MM.1S (cell line): ENCODE data around the gene FAM216A.

Source experiments
- DNase-seq: peaks from one replicate; pipeline ENCODE4 v3.0.0-alpha.2; 2015
- H2AFZ ChIP-seq: fragments of 300-600 bp; sonication (generic); 2 replicates; pipeline ENCODE4 v1.6.0; 2016; ENCODE audit warnings: antibody characterized with exemption, low read length
- H3F3A ChIP-seq: fragments of 300-600 bp; sonication (generic); 2 replicates; pipeline ENCODE4 v1.6.1; 2016; ENCODE audit warnings: mild to moderate bottlenecking, antibody characterized with exemption, low read length, moderate library complexity, mixed read lengths; ENCODE audit not compliant: insufficient read depth
- H3K27ac ChIP-seq: fragments of 300-600 bp; sonication (generic); 2 replicates; pipeline ENCODE4 v1.5.1; 2016; ENCODE audit warnings: mild to moderate bottlenecking, low read length
- H3K27me3 ChIP-seq: fragments of 300-600 bp; sonication (generic); replicated peaks from 2 replicates; pipeline ENCODE4 v1.6.0; 2016; ENCODE audit warnings: low read length; ENCODE audit not compliant: insufficient read depth
- H3K36me3 ChIP-seq: fragments of 300-600 bp; sonication (generic); replicated peaks from 2 replicates; pipeline ENCODE4 v1.6.1; 2016; ENCODE audit warnings: mild to moderate bottlenecking, low read length, mixed read lengths; ENCODE audit not compliant: insufficient read depth
- H3K4me1 ChIP-seq: fragments of 300-600 bp; sonication (generic); 2 replicates; pipeline ENCODE4 v1.6.1; 2016; ENCODE audit warnings: low read length, mixed read lengths
- H3K4me2 ChIP-seq: fragments of 300-600 bp; sonication (generic); 2 replicates; pipeline ENCODE4 v1.6.0; 2016; ENCODE audit warnings: low read depth, low read length
- H3K4me3 ChIP-seq: fragments of 300-600 bp; sonication (generic); 2 replicates; pipeline ENCODE4 v1.5.1; 2016; ENCODE audit warnings: low read length, mixed read lengths
- H3K79me2 ChIP-seq: fragments of 300-600 bp; sonication (generic); 2 replicates; pipeline ENCODE4 v1.6.1; 2016; ENCODE audit warnings: mixed run types, low read length, mixed read lengths
- H3K9ac ChIP-seq: fragments of 300-600 bp; sonication (generic); 2 replicates; pipeline ENCODE4 v1.6.1; 2016; ENCODE audit warnings: low read length, mixed read lengths
- H3K9me2 ChIP-seq: fragments of 300-600 bp; sonication (generic); replicated peaks from 2 replicates; pipeline ENCODE4 v1.6.1; 2016; ENCODE audit warnings: mild to moderate bottlenecking, low read length, mixed read lengths; ENCODE audit not compliant: insufficient read depth
- H3K9me3 ChIP-seq: fragments of 300-600 bp; sonication (generic); replicated peaks from 2 replicates; pipeline ENCODE4 v1.6.1; 2016; ENCODE audit warnings: mild to moderate bottlenecking, low read length, mixed read lengths; ENCODE audit not compliant: insufficient read depth
- H4K20me1 ChIP-seq: fragments of 300-600 bp; sonication (generic); 2 replicates; pipeline ENCODE4 v1.6.1; 2016; ENCODE audit warnings: mild to moderate bottlenecking, low read length, moderate library complexity, mixed read lengths; ENCODE audit not compliant: insufficient read depth
- EZH2 ChIP-seq: fragments of 300-600 bp; sonication (generic); optimal IDR thresholded peaks from 2 replicates; pipeline ENCODE3; 2017; ENCODE audit warnings: low read depth, mild to moderate bottlenecking, antibody characterized with exemption, low read length, mixed read lengths
- EZH2phosphoT487 ChIP-seq: fragments of 300-600 bp; sonication (generic); IDR thresholded peaks from 2 replicates; pipeline ENCODE4 v1.6.1; 2018; ENCODE audit warnings: antibody characterized with exemption, low read length
- TF ChIP-seq, protein P1 (sequence below): fragments of 300-600 bp; sonication (generic); IDR thresholded peaks from 2 replicates; pipeline ENCODE4 v1.5.1; 2016; ENCODE audit warnings: antibody characterized with exemption, low read length, mixed read lengths

FAM216A gene

DNA sequence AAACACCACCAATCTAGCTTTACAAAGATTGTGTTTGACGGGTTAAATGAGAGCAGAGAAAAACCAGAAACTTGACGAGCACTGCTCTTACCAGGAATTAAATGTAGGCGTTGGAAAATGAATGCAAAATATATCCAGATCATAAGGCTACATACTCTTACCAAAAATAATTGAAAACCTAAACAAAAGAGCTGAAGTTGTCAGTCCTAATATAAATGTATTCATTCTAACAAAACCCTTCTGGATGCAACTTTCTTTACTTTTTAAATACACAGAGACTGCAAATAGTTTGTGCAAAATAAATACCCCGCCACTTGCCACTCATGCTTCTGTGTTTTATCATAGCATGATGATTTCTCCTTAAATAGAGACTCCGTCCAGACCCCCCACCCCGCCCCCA lies 66.2 kb downstream of the FAM216A start:
- no peaks in the 10 kb centered on the region for H3F3A ChIP-seq
- TF ChIP-seq EZH2phosphoT487 (no peak), EZH2 (no peak)
- TF ChIP-seq, protein P1, sequence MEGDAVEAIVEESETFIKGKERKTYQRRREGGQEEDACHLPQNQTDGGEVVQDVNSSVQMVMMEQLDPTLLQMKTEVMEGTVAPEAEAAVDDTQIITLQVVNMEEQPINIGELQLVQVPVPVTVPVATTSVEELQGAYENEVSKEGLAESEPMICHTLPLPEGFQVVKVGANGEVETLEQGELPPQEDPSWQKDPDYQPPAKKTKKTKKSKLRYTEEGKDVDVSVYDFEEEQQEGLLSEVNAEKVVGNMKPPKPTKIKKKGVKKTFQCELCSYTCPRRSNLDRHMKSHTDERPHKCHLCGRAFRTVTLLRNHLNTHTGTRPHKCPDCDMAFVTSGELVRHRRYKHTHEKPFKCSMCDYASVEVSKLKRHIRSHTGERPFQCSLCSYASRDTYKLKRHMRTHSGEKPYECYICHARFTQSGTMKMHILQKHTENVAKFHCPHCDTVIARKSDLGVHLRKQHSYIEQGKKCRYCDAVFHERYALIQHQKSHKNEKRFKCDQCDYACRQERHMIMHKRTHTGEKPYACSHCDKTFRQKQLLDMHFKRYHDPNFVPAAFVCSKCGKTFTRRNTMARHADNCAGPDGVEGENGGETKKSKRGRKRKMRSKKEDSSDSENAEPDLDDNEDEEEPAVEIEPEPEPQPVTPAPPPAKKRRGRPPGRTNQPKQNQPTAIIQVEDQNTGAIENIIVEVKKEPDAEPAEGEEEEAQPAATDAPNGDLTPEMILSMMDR: no peak
- H3K36me3 ChIP-seq: no peaks in the 10 kb centered on the region
- no peak overlapping the region for H3K4me2 ChIP-seq
- no peak overlapping the region for H2AFZ ChIP-seq
- no peak overlapping the region for H3K27ac ChIP-seq
- no peak for DNase-seq
- H4K20me1 ChIP-seq: no peaks in the 10 kb centered on the region
- H3K9me2 ChIP-seq: no peaks in the 10 kb centered on the region
- H3K9me3 ChIP-seq: no peaks in the 10 kb centered on the region
- no peaks in the 10 kb centered on the region for H3K79me2 ChIP-seq
- H3K4me3 ChIP-seq: no peak overlapping the region
- H3K27me3 ChIP-seq: no peaks in the 10 kb centered on the region
- H3K9ac ChIP-seq: no peak overlapping the region
- peaks cover 22% of the 10 kb centered on the region for H3K4me1 ChIP-seq

GRCh38 chr12:110536834-110537604 lies 68.4 kb downstream of the FAM216A start:
- H3K9me3 ChIP-seq: no peaks in the 10 kb centered on the region
- DNase-seq: no peak
- no peak overlapping the region for H3K27ac ChIP-seq
- H3K9me2 ChIP-seq: no peaks in the 10 kb centered on the region
- H3K27me3 ChIP-seq: no peaks in the 10 kb centered on the region
- H4K20me1 ChIP-seq: no peaks in the 10 kb centered on the region
- peaks cover 16% of the 10 kb centered on the region for H3K4me1 ChIP-seq
- no peaks in the 10 kb centered on the region for H3F3A ChIP-seq
- H3K4me3 ChIP-seq: no peak overlapping the region
- H2AFZ ChIP-seq: no peak overlapping the region
- H3K36me3 ChIP-seq: no peaks in the 10 kb centered on the region
- TF ChIP-seq, protein P1: no peak
- TF ChIP-seq EZH2 (no peak), EZH2phosphoT487 (no peak)
- no peaks in the 10 kb centered on the region; the same call in 1 of the 2 replicates for H3K79me2 ChIP-seq
- no peak overlapping the region for H3K4me2 ChIP-seq
- no peak overlapping the region for H3K9ac ChIP-seq

GRCh38 chr12:110537605-110538409 lies 69.2 kb downstream of the FAM216A start:
- no peak overlapping the region for H3K4me2 ChIP-seq
- H3K27ac ChIP-seq: no peak overlapping the region
- H3K9me3 ChIP-seq: no peaks in the 10 kb centered on the region
- H3K36me3 ChIP-seq: no peaks in the 10 kb centered on the region
- no peaks in the 10 kb centered on the region for H3K27me3 ChIP-seq
- no peak overlapping the region for H3K9ac ChIP-seq
- H3K4me1 ChIP-seq: peaks cover 8% of the 10 kb centered on the region; the same call in 1 of the 2 replicates
- H3K4me3 ChIP-seq: no peak overlapping the region
- no peaks in the 10 kb centered on the region for H3K9me2 ChIP-seq
- no peaks in the 10 kb centered on the region for H4K20me1 ChIP-seq
- no peaks in the 10 kb centered on the region for H3F3A ChIP-seq
- no peak for DNase-seq
- TF ChIP-seq, protein P1: no peak
- TF ChIP-seq EZH2 (no peak), EZH2phosphoT487 (no peak)
- no peak overlapping the region for H2AFZ ChIP-seq
- peaks cover 1% of the 10 kb centered on the region; the same call in 1 of the 2 replicates for H3K79me2 ChIP-seq
